ENCODE data around the gene PEX3. TPM values are rescaled to one million over a fixed set of nuclear protein-coding genes. Genes with fewer than 3 reads are reported as not detected.

Gene PEX3
- 16.9 and 20.7 TPM in 2 replicates for total RNA-seq

- intact Hi-C loops (cut with micrococcal nuclease): loop anchor here (1.0 to 5.0 kb wide), 11 partner anchors 9 to 1303 kb away; partner anchors contain the start of genes AIG1, FUCA2, LTV1 and NMBR
These were observed at the start of gene PEX3, which contains the start of gene ADAT2 for GRCh38 chr6:143450453-143451371. Gene PEX3 (plus strand): TSS chr6:143450805. CDS start chr6:143451043, 238 bp downstream. Gene ADAT2 (minus strand): TSS chr6:143450695. CDS start chr6:143450658, 37 bp downstream.

- intact Hi-C loops (cut with micrococcal nuclease): no loop called here
These were observed 49.5 kb upstream of the PEX3 start for GRCh38 chr6:143401068-143401446.

GRCh38 chr6:143401636-143402370, 48.8 kb upstream of the PEX3 start:
- intact Hi-C loops (cut with micrococcal nuclease): no loop called here

GRCh38 chr6:143402721-143403336, 47.8 kb upstream of the PEX3 start:
- intact Hi-C loops (cut with micrococcal nuclease): no loop called here

GRCh38 chr6:143405373-143406154, 45.0 kb upstream of the PEX3 start:
- intact Hi-C loops (cut with micrococcal nuclease): no loop called here

- intact Hi-C loops (cut with micrococcal nuclease): no loop called here
These were observed 43.9 kb upstream of the PEX3 start for GRCh38 chr6:143406673-143407072.

GRCh38 chr6:143408151-143408786, 42.3 kb upstream of the PEX3 start:
- intact Hi-C loops (cut with micrococcal nuclease): no loop called here

- intact Hi-C loops (cut with micrococcal nuclease): no loop called here
These were observed 41.8 kb upstream of the PEX3 start for GRCh38 chr6:143408787-143409162.

GRCh38 chr6:143410859-143411270, 39.7 kb upstream of the PEX3 start:
- intact Hi-C loops (cut with micrococcal nuclease): no loop called here

- intact Hi-C loops (cut with micrococcal nuclease): no loop called here
These were observed 35.8 kb upstream of the PEX3 start for GRCh38 chr6:143414769-143415168.

GRCh38 chr6:143419526-143419925, 31.1 kb upstream of the PEX3 start:
- intact Hi-C loops (cut with micrococcal nuclease): no loop called here

GRCh38 chr6:143426026-143426425, 24.6 kb upstream of the PEX3 start:
- intact Hi-C loops (cut with micrococcal nuclease): loop anchor here (2.0 to 5.0 kb wide), 2 partner anchors 193 to 679 kb away; no protein-coding TSS in a partner anchor

GRCh38 chr6:143427109-143427817, 23.3 kb upstream of the PEX3 start:
- intact Hi-C loops (cut with micrococcal nuclease): loop anchor here (1.0 to 5.0 kb wide), 5 partner anchors 194 to 952 kb away; no protein-coding TSS in a partner anchor

- intact Hi-C loops (cut with micrococcal nuclease): loop anchor here (5.0 kb wide), 1 partner anchor 683 kb away; no protein-coding TSS in a partner anchor
These were observed 20.6 kb upstream of the PEX3 start for GRCh38 chr6:143429970-143430369.

GRCh38 chr6:143431226-143431625, 19.4 kb upstream of the PEX3 start:
- intact Hi-C loops (cut with micrococcal nuclease): no loop called here

GRCh38 chr6:143432588-143432987, 18.0 kb upstream of the PEX3 start:
- intact Hi-C loops (cut with micrococcal nuclease): no loop called here

GRCh38 chr6:143441010-143441409, 9.6 kb upstream of the PEX3 start:
- intact Hi-C loops (cut with micrococcal nuclease): loop anchor here (1.0 kb wide), 1 partner anchor 9 kb away; the partner anchor contains the start of genes ADAT2 and PEX3

- intact Hi-C loops (cut with micrococcal nuclease): loop anchor here (1.0 kb wide), 1 partner anchor 8 kb away; the partner anchor contains the start of genes ADAT2 and PEX3
These were observed 8.7 kb upstream of the PEX3 start for GRCh38 chr6:143441680-143442545.
